ENCODE measurements around the gene MXI1. TPM values are rescaled to one million over a fixed set of nuclear protein-coding genes. Genes with fewer than 3 reads are reported as not detected.
"Not testable (repeated sequence)": the region's sequence is repeated elsewhere in the genome, so short reads cannot be mapped to it uniquely, and the experiment has no call there.

The MXI1 gene
- total RNA-seq, 4 donors from 2014 or later, result 32.3 to 40.0 (median 36.4) TPM

GRCh38 chr10:110241407-110241806 is 34.0 kb downstream of the MXI1 start:
- TF ChIP-seq CTCF (IDR thresholded peaks at IDR 0.05), result no peak
- no peak for DNase-seq (ENCODE audit: low spot score)
- ATAC-seq (ENCODE audit: low FRiP score), result no peak

- ATAC-seq (ENCODE audit: low FRiP score) (no peak), DNase-seq (ENCODE audit: low spot score) (no peak)
- no peak for TF ChIP-seq CTCF (IDR thresholded peaks at IDR 0.05)
Observed at GRCh38 chr10:110241841-110242240, 34.4 kb downstream of the MXI1 start.

- DNase-seq (ENCODE audit: low spot score), result no peak
- no peak for ATAC-seq (ENCODE audit: low FRiP score)
- TF ChIP-seq CTCF (IDR thresholded peaks at IDR 0.05), result no peak
Observed at GRCh38 chr10:110242511-110242910, 35.1 kb downstream of the MXI1 start.

- ATAC-seq (ENCODE audit: low FRiP score) (no peak), DNase-seq (ENCODE audit: low spot score) (no peak)
- TF ChIP-seq CTCF (IDR thresholded peaks at IDR 0.05), result no peak
Observed at GRCh38 chr10:110244550-110244949, 37.1 kb downstream of the MXI1 start.

- not testable (repeated sequence) for ATAC-seq (ENCODE audit: low FRiP score)
Observed at GRCh38 chr10:110247833-110248232, 40.4 kb downstream of the MXI1 start.

GRCh38 chr10:110249489-110249888 is 42.1 kb downstream of the MXI1 start:
- not testable (repeated sequence) for ATAC-seq (ENCODE audit: low FRiP score); DNase-seq (ENCODE audit: low spot score)

More at GRCh38 chr10:110247833-110248232, 40.4 kb downstream of the MXI1 start:
- DNase-seq (ENCODE audit: low spot score), result not testable (repeated sequence)

GRCh38 chr10:110251392-110251791 is 44.0 kb downstream of the MXI1 start:
- ATAC-seq (ENCODE audit: low FRiP score); DNase-seq (ENCODE audit: low spot score): not testable (repeated sequence)

- no peak for TF ChIP-seq CTCF (IDR thresholded peaks at IDR 0.05)
- DNase-seq (ENCODE audit: low spot score) (no peak), ATAC-seq (ENCODE audit: low FRiP score) (no peak)
Observed at GRCh38 chr10:110252151-110252550, 44.7 kb downstream of the MXI1 start.

- ATAC-seq (ENCODE audit: low FRiP score), result no peak
- DNase-seq (ENCODE audit: low spot score), result no peak
- TF ChIP-seq CTCF (IDR thresholded peaks at IDR 0.05), result no peak
Observed at GRCh38 chr10:110254467-110254866, 47.1 kb downstream of the MXI1 start.

All from omental fat pad (tissue), 4 donors.